Naive B cell (primary cell): ENCODE measurements around the gene TRPM1. TPM values are rescaled to one million over a fixed set of nuclear protein-coding genes. Genes with fewer than 3 reads are reported as not detected.
A peak's percentile ranks its signal among the peaks of the same experiment; 100 is the strongest.

ENCODE experiments used
- ATAC-seq, 2 donors: fragments of 150-1000 bp; cut with Tn5 transposase; 2 replicates each; pipeline ENCODE4 v1.10.0; 2021; ENCODE audit warnings: low read depth in 2 of 2, mild to moderate bottlenecking in 2 of 2, moderate library complexity in 2 of 2
- DNase-seq: peaks from one replicate; pipeline ENCODE4 v3.0.0; 2022
- H3K27ac Mint-ChIP-seq, 6 donors: one replicate each; pipeline ENCODE4 v1.8.0; 2020 to 2022; ENCODE audit warnings: mild to moderate bottlenecking in 6 of 6, mixed read lengths in 6 of 6, moderate library complexity in 5 of 6, inconsistent platforms in 2 of 6
- H3K27me3 Mint-ChIP-seq, 3 donors: one replicate each; pipeline ENCODE4 v1.8.0; 2021 to 2022; ENCODE audit warnings: mixed read lengths in 3 of 3, mild to moderate bottlenecking in 1 of 3
- H3K36me3 Mint-ChIP-seq, 2 donors: one replicate each; pipeline ENCODE4 v1.8.0; 2020 to 2022; ENCODE audit warnings: mixed read lengths in 2 of 2, inconsistent platforms in 1 of 2, mild to moderate bottlenecking in 1 of 2
- H3K4me1 Mint-ChIP-seq, 3 donors: one replicate each; pipeline ENCODE4 v1.8.0; 2020 to 2022; ENCODE audit warnings: mixed read lengths in 3 of 3, inconsistent platforms in 1 of 3, mild to moderate bottlenecking in 1 of 3, moderate library complexity in 1 of 3
- H3K4me3 Mint-ChIP-seq, 8 donors: one replicate each; pipeline ENCODE4 v1.8.0; 2020 to 2022; ENCODE audit warnings: mild to moderate bottlenecking in 8 of 8, mixed read lengths in 8 of 8, moderate library complexity in 8 of 8, inconsistent platforms in 2 of 8
- H3K9me3 Mint-ChIP-seq, 7 donors: one replicate each; pipeline ENCODE4 v1.8.0; 2020 to 2022; ENCODE audit warnings: mixed read lengths in 7 of 7, mild to moderate bottlenecking in 5 of 7, inconsistent platforms in 2 of 7, moderate library complexity in 1 of 7
- polyA plus RNA-seq, 6 donors: library from polyadenylated mRNA; unstranded; fragments of 300-500 nt; fragmentation: Illumina TruSeq; gene quantifications; one replicate each; pipeline ENCODE4 v1.2.3, GENCODE V29; 2021; ENCODE audit warnings: low read depth in 6 of 6

The TRPM1 gene
- polyA plus RNA-seq, 6 donors from 2014 or later: 0.05 to 0.12 (median 0.09) TPM; not detected in 2

DNA sequence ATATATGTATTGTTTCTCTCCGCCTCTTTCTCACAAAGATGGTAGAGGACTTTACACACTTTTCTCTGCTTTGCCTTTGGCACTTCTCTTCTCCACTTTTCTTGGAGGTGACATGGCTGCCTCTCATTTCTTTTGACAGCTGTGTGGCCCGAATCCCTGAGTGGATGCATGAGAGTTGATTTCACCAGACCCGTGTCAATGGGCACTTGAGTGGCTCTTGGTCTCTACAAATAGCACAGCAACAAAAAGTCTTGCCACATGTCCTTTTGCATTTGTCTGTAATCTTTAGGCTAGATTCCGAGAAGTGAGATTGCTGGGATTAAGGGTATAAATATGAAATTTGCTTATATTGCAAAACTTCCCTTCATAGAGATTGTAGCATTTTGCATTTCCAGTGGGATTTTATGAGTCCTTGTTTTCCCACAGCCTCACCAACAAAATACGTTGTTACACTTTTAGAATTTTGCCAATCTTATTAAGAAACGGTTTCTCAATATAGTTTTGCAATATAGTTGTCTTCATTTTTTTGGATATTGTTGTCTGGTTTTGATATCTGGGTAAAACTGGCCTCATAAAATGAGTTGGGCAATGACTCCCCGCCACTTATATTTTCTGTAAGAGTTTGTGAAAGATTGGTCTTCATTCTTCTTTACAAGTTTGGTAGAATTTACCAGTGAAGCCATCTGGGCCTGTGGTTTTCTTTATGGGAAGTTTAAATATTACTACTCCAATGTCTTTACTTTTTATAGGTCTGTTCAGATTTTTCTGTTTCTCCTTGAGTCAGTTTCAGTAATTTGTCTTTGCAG lies 5.2 kb upstream of the TRPM1 start:
- DNase-seq (no peak), ATAC-seq (no peak)
- Mint-ChIP-seq H3K36me3 (no peaks in the 10 kb centered on the region), H3K4me1 (peaks cover 0 to 12% (median 3%) of the 10 kb centered on the region in 3 donors), H3K9me3 (no peaks in the 10 kb centered on the region), H3K27ac (no peak overlapping the region), H3K4me3 (no peak overlapping the region), H3K27me3 (no peaks in the 10 kb centered on the region)

GRCh38 chr15:31104003-31104402 lies 2.5 kb upstream of the TRPM1 start:
- H3K4me3 Mint-ChIP-seq: no peak overlapping the region
- DNase-seq (no peak), ATAC-seq (no peak)
- H3K4me1 Mint-ChIP-seq: peaks cover 26 to 36% (median 26%) of the 10 kb centered on the region in 3 donors
- no peaks in the 10 kb centered on the region for H3K27me3 Mint-ChIP-seq
- peak overlapping the region in 1 of 6 donors; percentile 52 for H3K27ac Mint-ChIP-seq
- H3K9me3 Mint-ChIP-seq: no peaks in the 10 kb centered on the region
- no peaks in the 10 kb centered on the region for H3K36me3 Mint-ChIP-seq

- no peak overlapping the region for H3K4me3 Mint-ChIP-seq
- DNase-seq: no peak
- peak overlapping the region in 1 of 6 donors; percentile 65 for H3K27ac Mint-ChIP-seq
Observed at GRCh38 chr15:31102374-31103342, 1.1 kb upstream of the TRPM1 start.

DNA sequence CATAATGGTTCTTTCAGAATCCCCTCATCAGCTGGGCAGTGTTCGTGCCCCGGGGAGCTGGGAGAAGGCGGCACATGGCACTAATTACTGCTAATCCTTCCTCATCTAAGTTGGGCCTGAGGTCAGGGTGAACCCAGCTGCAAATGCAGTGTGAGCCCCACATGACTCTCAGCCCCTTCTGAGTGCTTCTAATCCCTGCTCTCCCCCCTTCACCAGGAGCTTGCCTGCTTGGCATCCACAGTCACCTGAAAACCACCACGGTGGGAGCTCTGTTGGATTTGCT lies 455 bp upstream of the TRPM1 start:
- Mint-ChIP-seq H3K4me3 (no peak overlapping the region), H3K27ac (no peak overlapping the region), H3K9me3 (no peaks in the 10 kb centered on the region), H3K36me3 (no peaks in the 10 kb centered on the region), H3K27me3 (no peaks in the 10 kb centered on the region), H3K4me1 (peaks cover 34 to 40% (median 38%) of the 10 kb centered on the region in 3 donors)
- ATAC-seq (no peak), DNase-seq (no peak)

More at GRCh38 chr15:31102374-31103342, 1.1 kb upstream of the TRPM1 start:
- Mint-ChIP-seq H3K27me3 (no peaks in the 10 kb centered on the region), H3K9me3 (no peaks in the 10 kb centered on the region), H3K36me3 (no peaks in the 10 kb centered on the region), H3K4me1 (peaks cover 34 to 40% (median 38%) of the 10 kb centered on the region in 3 donors)
- ATAC-seq: no peak

DNA sequence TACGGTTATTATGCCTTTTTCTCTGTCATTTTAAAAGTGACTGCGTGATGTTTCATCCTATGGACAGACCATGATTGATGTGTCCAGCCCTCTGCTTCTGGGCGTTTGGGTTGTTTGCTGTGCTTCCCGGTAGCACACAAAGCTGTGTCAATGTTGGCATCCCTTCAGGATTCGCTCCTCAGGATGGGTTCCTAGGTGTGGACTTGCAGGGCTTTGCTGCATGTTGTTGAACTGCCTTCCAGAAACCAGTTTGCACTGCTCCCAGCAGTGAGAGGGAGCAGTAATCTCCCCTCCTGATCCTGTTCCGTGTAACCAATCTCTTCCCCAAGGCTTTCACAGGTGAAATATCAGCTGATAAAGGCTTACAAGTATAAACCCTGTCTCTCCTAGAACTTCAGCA lies 787 bp downstream of the TRPM1 start:
- ATAC-seq (no peak), DNase-seq (no peak)
- Mint-ChIP-seq H3K9me3 (no peaks in the 10 kb centered on the region), H3K4me3 (peak overlapping the region in 3 of 8 donors; percentile 61 to 77 (median 68)), H3K27me3 (no peaks in the 10 kb centered on the region), H3K36me3 (no peaks in the 10 kb centered on the region), H3K27ac (peak overlapping the region in 2 of 6 donors; percentile 69 to 71), H3K4me1 (peaks cover 34 to 40% (median 38%) of the 10 kb centered on the region in 3 donors)

GRCh38 chr15:31098953-31099740 lies 2.4 kb downstream of the TRPM1 start:
- Mint-ChIP-seq H3K4me1 (peaks cover 34 to 39% (median 38%) of the 10 kb centered on the region in 3 donors), H3K27ac (peak overlapping the region; percentile 2 to 85 (median 37)), H3K9me3 (peaks cover 0 to 2% (median 0%) of the 10 kb centered on the region in 7 donors), H3K27me3 (no peaks in the 10 kb centered on the region), H3K36me3 (no peaks in the 10 kb centered on the region), H3K4me3 (peak overlapping the region in 7 of 8 donors; percentile 30 to 77 (median 48))
- ATAC-seq (peak; percentile 37 to 45), DNase-seq (no peak)

DNA sequence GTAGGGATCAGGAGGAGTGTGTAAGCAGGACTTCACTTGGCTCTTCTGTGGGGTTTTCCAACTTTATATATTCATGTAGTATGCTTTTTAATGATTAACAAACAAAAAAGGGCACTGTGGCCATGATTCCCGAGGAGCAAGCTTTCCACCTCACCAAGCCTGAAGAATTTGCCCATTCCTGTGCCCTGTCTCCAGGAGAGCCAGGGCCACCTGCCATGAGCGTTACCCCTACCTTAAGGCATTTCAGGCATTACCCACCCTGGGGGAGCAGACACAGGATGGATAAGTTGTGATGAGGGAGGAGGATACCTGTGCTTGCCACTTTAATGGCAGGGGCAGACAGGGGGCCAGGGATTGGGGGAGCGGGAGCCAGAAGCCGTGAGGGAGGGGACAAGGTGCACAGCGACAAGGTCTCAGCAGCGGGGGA lies 3.0 kb downstream of the TRPM1 start:
- Mint-ChIP-seq H3K4me1 (peaks cover 34 to 38% (median 35%) of the 10 kb centered on the region in 3 donors), H3K27me3 (no peaks in the 10 kb centered on the region), H3K4me3 (peak overlapping the region in 1 of 8 donors; percentile 32), H3K27ac (peak overlapping the region in 4 of 6 donors; percentile 6 to 57 (median 46)), H3K36me3 (no peaks in the 10 kb centered on the region), H3K9me3 (peaks cover 0 to 2% (median 0%) of the 10 kb centered on the region in 7 donors)
- DNase-seq (no peak), ATAC-seq (no peak)

- H3K9me3 Mint-ChIP-seq: peaks cover 0 to 2% (median 0%) of the 10 kb centered on the region in 7 donors
- H3K4me1 Mint-ChIP-seq: peaks cover 33 to 37% (median 35%) of the 10 kb centered on the region in 3 donors
- ATAC-seq (no peak), DNase-seq (no peak)
- H3K36me3 Mint-ChIP-seq: no peaks in the 10 kb centered on the region
- no peak overlapping the region for H3K4me3 Mint-ChIP-seq
- no peaks in the 10 kb centered on the region for H3K27me3 Mint-ChIP-seq
- no peak overlapping the region for H3K27ac Mint-ChIP-seq
Observed at GRCh38 chr15:31096563-31096962, 5.0 kb downstream of the TRPM1 start.

GRCh38 chr15:31091481-31091880 lies 10.0 kb downstream of the TRPM1 start:
- no peak for DNase-seq
- ATAC-seq: no peak
- no peak overlapping the region for H3K4me3 Mint-ChIP-seq
- H3K4me1 Mint-ChIP-seq: peaks cover 0 to 7% (median 2%) of the 10 kb centered on the region in 3 donors
- peaks cover 0 to 2% (median 0%) of the 10 kb centered on the region in 7 donors for H3K9me3 Mint-ChIP-seq
- no peaks in the 10 kb centered on the region for H3K27me3 Mint-ChIP-seq
- H3K36me3 Mint-ChIP-seq: no peaks in the 10 kb centered on the region
- no peak overlapping the region for H3K27ac Mint-ChIP-seq

DNA sequence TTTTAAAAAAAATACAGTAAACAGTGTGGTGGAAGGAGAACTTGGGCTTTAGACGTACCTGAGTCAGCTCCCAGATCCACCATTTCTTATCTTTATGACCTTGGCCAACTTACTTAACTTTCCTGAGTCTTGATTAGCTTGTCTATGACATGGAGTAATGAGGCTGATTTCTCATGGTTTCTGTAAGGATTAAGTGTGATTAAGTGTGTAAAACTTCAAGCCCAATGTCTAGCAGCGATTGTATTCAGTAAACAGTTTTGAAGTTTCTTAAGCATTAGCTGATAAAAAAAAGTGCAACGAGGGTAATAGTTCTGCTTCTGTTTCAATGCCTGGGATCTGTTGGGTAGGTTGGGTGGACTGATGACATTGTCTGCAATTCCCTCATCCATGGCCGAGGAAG lies 10.8 kb downstream of the TRPM1 start:
- H3K27me3 Mint-ChIP-seq: no peaks in the 10 kb centered on the region
- H3K4me1 Mint-ChIP-seq: peaks cover 0 to 7% (median 2%) of the 10 kb centered on the region in 3 donors
- ATAC-seq (no peak), DNase-seq (no peak)
- H3K9me3 Mint-ChIP-seq: peaks cover 0 to 2% (median 0%) of the 10 kb centered on the region in 7 donors
- no peaks in the 10 kb centered on the region for H3K36me3 Mint-ChIP-seq
- H3K27ac Mint-ChIP-seq: no peak overlapping the region
- no peak overlapping the region for H3K4me3 Mint-ChIP-seq

DNA sequence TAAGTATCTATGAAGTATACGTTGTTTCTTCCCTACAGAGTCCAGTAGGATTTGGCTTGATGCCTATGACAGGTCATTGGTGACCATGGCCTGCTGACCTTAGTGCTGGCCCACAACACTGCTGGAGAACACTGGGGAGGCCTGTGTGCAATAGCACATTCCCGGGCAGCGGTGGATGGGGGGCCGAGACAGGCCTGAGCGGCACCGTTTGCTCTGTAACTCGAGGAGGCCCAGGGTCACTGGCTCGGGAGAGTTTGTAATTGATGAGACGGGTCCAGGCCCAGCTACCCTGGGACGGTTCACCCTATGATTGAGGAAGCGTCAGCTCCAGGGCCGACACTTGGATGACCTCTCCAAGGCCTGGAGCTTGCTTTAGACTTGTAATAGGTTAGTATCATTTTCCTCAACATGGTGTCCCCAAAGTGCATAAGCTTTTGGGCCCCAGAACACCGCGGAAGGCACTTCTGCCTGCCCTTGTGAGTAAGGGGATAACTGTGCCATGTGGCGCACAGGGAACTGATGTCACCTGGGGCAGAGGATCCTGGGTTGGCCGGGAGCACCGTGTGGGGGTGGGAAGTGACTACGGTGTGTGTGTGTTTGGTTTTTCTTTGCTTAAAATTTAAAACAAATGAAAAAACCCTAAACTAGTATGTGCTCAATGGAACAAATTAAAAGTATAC lies 12.0 kb downstream of the TRPM1 start:
- no peaks in the 10 kb centered on the region for H3K36me3 Mint-ChIP-seq
- H3K27me3 Mint-ChIP-seq: no peaks in the 10 kb centered on the region
- H3K9me3 Mint-ChIP-seq: peaks cover 0 to 2% (median 0%) of the 10 kb centered on the region in 7 donors
- no peak overlapping the region for H3K4me3 Mint-ChIP-seq
- ATAC-seq: no peak
- H3K27ac Mint-ChIP-seq: no peak overlapping the region
- DNase-seq: no peak
- peaks cover 2 to 5% (median 3%) of the 10 kb centered on the region in 3 donors for H3K4me1 Mint-ChIP-seq

- Mint-ChIP-seq H3K36me3 (no peaks in the 10 kb centered on the region), H3K27ac (no peak overlapping the region), H3K4me1 (peaks cover 5 to 8% (median 7%) of the 10 kb centered on the region in 3 donors), H3K4me3 (no peak overlapping the region), H3K27me3 (no peaks in the 10 kb centered on the region), H3K9me3 (peaks cover 0 to 2% (median 0%) of the 10 kb centered on the region in 7 donors)
- ATAC-seq (no peak), DNase-seq (no peak)
Observed at GRCh38 chr15:31088672-31089367, 12.7 kb downstream of the TRPM1 start.
